Naive thymus-derived CD8-positive, alpha-beta T cell (primary cell): ENCODE measurements around the gene IGFL1. TPM values are rescaled to one million over a fixed set of nuclear protein-coding genes. Genes with fewer than 3 reads are reported as not detected.
A peak's percentile ranks its signal among the peaks of the same experiment; 100 is the strongest.
"Not testable (repeated sequence)": the region's sequence is repeated elsewhere in the genome, so short reads cannot be mapped to it uniquely, and the experiment has no call there.

Experiments used
- ATAC-seq, 2 donors: fragments of 150-1000 bp; cut with Tn5 transposase in 1 of 2; sonication (Bioruptor Pico), chemical (Tn5 transposase) in 1 of 2; 1 replicate in 1 of 2; 2 replicates in 1 of 2; pipeline ENCODE4 v1.10.0; 2021; ENCODE audit warnings: mild to moderate bottlenecking in 2 of 2, moderate library complexity in 2 of 2
- POLR2A ChIA-PET: fragments of 350-600 bp; sonication (Branson Sonifier 250); formaldehyde crosslinking; loops from one replicate; lab custom pipeline; 2021; ENCODE audit warnings: antibody characterized with exemption; lab: Charles Lee
- DNase-seq, 10 donors: peaks; one replicate each; pipeline versions ENCODE4 v3.0.0 to v3.0.0-alpha.2; 2020 to 2022
- H3K27ac Mint-ChIP-seq, 10 donors: one replicate each; pipeline ENCODE4 v1.8.0; 2020 to 2022; ENCODE audit warnings: mild to moderate bottlenecking in 10 of 10, mixed read lengths in 10 of 10, moderate library complexity in 4 of 10, inconsistent platforms in 1 of 10
- H3K27me3 Mint-ChIP-seq, 5 donors: one replicate each; pipeline ENCODE4 v1.8.0; 2021 to 2022; ENCODE audit warnings: mixed read lengths in 5 of 5
- H3K36me3 Mint-ChIP-seq, 3 donors: one replicate each; pipeline ENCODE4 v1.8.0; 2020 to 2022; ENCODE audit warnings: mixed read lengths in 3 of 3, mild to moderate bottlenecking in 2 of 3, inconsistent platforms in 1 of 3
- H3K4me1 Mint-ChIP-seq, 4 donors: one replicate each; pipeline ENCODE4 v1.8.0; 2021 to 2022; ENCODE audit warnings: mixed read lengths in 4 of 4
- H3K4me3 Mint-ChIP-seq, 10 donors: one replicate each; pipeline ENCODE4 v1.8.0; 2020 to 2022; ENCODE audit warnings: mild to moderate bottlenecking in 10 of 10, mixed read lengths in 10 of 10, moderate library complexity in 6 of 10, inconsistent platforms in 1 of 10
- H3K9me3 Mint-ChIP-seq, 9 donors: one replicate each; pipeline ENCODE4 v1.8.0; 2020 to 2022; ENCODE audit warnings: mixed read lengths in 9 of 9, mild to moderate bottlenecking in 3 of 9, inconsistent platforms in 1 of 9, moderate library complexity in 1 of 9
- polyA plus RNA-seq, 3 donors: library from polyadenylated mRNA; unstranded; fragments of 300-500 nt; fragmentation: Illumina TruSeq; gene quantifications; one replicate each; pipeline ENCODE4 v1.2.3, GENCODE V29; 2021
- total RNA-seq, 8 experiments: library from RNA in 2 of 8; stranded (reverse) in 2 of 8; gene quantifications; one replicate each; pipeline ENCODE4 v1.2.3 and lab custom pipeline; 2021 to 2026

The IGFL1 gene
- total and polyA plus RNA-seq, 5 experiments from 2014 or later = not detected

DNA sequence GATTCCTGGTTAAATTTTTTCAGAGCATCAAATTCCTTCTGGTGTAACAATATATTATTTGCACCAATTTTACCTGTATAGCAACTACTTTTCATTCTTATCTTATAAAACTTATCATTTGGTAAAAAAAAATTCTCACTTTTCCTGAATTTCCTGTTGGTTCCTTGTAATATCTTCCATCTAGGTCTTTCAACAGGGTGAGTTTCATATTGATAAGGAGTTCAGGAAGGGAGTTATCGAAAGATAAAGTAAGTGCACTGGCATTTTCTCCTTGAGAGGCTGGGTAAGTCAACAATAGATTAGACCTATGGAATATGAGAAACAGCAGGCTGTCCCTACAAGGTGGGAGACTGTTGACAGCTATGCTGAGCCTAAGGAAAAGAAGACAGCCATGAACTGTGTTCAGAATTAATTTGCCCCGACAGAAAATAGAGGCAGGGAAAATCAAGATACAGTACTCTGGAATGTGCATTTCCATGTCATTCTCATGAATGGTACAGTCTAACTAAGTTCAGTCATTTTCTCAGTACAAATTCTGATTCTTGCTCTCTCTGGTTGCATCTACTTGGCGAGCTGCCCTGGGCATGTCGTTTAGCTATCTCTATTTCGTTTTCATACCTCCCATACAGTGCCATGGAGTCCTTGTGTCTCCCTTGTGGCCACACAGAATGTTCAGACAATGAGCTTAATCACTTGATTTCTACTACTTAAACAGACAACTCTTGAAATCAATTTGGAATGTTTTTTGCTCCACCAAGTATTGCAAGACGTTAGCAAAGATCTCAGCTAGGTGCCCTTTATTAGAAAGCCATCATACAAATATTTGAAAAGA lies 9.9 kb downstream of the IGFL1 start:
- Mint-ChIP-seq H3K27me3 (peaks cover 31 to 72% (median 56%) of the 10 kb centered on the region in 5 donors), H3K27ac (no peak overlapping the region), H3K4me1 (no peaks in the 10 kb centered on the region), H3K36me3 (no peaks in the 10 kb centered on the region), H3K9me3 (no peaks in the 10 kb centered on the region), H3K4me3 (no peak overlapping the region)
- no peak for ATAC-seq
- DNase-seq = no peak
- POLR2A ChIA-PET = no interaction called here

GRCh38 chr19:46240693-46241092 lies 11.2 kb downstream of the IGFL1 start:
- Mint-ChIP-seq H3K27me3 (peaks cover 36 to 79% (median 57%) of the 10 kb centered on the region in 5 donors), H3K36me3 (no peaks in the 10 kb centered on the region), H3K4me1 (no peaks in the 10 kb centered on the region), H3K9me3 (no peaks in the 10 kb centered on the region), H3K27ac (no peak overlapping the region), H3K4me3 (no peak overlapping the region)
- POLR2A ChIA-PET = no interaction called here
- DNase-seq (no peak), ATAC-seq (no peak)

- H3K4me1 Mint-ChIP-seq = no peaks in the 10 kb centered on the region
- no peak overlapping the region for H3K27ac Mint-ChIP-seq
- no peaks in the 10 kb centered on the region for H3K9me3 Mint-ChIP-seq
- H3K27me3 Mint-ChIP-seq = peaks cover 31 to 79% (median 62%) of the 10 kb centered on the region in 5 donors
- H3K4me3 Mint-ChIP-seq = no peak overlapping the region
- POLR2A ChIA-PET = no interaction called here
- no peak for DNase-seq
- no peak for ATAC-seq
- H3K36me3 Mint-ChIP-seq = no peaks in the 10 kb centered on the region
Observed at GRCh38 chr19:46241626-46242025, 12.1 kb downstream of the IGFL1 start.

DNA sequence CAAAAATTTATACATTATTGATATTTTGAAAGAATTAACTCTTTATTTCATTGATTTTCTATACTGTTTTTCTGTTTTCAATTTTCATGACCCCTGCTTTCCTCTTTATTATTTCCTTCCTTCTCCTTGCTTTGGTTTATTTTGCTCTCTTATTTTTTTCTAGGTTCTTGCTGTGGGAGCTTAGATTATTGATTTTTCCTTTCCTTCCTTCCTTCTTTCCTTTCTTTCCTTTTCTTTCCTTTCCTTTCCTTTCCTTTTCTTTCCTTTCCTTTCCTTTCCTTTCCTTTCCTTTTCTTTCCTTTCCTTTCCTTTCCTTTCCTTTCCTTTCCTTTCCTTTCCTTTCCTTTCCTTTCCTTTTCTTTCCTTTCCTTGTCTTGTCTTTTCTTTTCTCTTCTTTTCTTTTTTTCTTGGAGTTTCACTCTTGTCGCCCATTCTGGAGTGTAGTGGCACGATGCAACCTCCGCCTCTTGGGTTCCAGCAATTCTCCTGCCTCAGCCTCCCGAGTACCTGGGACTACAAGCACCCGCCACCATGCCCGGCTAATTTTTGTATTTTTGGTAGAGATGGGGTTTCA lies 13.6 kb downstream of the IGFL1 start:
- DNase-seq, H3K4me1 Mint-ChIP-seq, H3K4me3 Mint-ChIP-seq, H3K27ac Mint-ChIP-seq, H3K9me3 Mint-ChIP-seq, H3K36me3 Mint-ChIP-seq, ATAC-seq, POLR2A ChIA-PET: not testable (repeated sequence)
- H3K27me3 Mint-ChIP-seq = peaks cover 30 to 81% (median 65%) of the 10 kb centered on the region in 5 donors

DNA sequence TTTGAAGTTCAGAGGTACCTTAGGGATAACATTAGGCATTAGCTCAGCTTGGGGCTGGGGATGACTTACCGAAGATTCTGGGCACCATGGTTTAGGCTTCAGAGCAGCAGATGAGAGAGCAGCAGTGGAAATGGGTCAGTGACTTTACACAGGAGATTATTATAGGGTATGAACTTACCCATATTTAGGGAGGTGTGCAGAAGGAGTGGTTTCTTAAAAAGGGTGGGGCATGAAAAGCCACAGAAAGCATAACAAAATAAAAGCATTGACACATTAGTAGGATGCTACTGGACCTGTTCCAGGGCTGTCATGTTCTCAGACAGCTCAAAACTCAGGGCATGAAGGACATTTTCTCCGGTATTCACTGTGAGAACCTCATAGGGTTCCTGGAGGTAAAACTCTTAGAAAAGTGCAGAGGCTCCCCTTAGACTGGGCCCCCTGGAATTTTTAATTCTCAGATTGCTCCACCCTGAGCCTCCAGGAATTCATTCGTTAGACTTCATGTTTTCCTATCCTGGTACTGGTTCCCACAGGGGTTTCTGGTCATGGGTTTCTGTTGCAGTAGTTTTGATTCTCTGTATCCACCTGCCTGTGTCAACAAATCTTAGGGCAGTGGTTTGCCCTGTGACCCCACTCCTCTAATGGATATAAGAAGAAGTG lies 20.7 kb downstream of the IGFL1 start:
- no peaks in the 10 kb centered on the region for H3K4me1 Mint-ChIP-seq
- ATAC-seq (no peak), DNase-seq (no peak)
- no peak overlapping the region for H3K4me3 Mint-ChIP-seq
- no peaks in the 10 kb centered on the region for H3K36me3 Mint-ChIP-seq
- no peaks in the 10 kb centered on the region for H3K9me3 Mint-ChIP-seq
- H3K27me3 Mint-ChIP-seq = peaks cover 18 to 63% (median 34%) of the 10 kb centered on the region in 5 donors
- POLR2A ChIA-PET = no interaction called here
- H3K27ac Mint-ChIP-seq = no peak overlapping the region

- ATAC-seq (no peak), DNase-seq (no peak)
- Mint-ChIP-seq H3K4me3 (no peak overlapping the region), H3K4me1 (no peaks in the 10 kb centered on the region), H3K27ac (no peak overlapping the region), H3K36me3 (no peaks in the 10 kb centered on the region), H3K27me3 (peaks cover 14 to 51% (median 26%) of the 10 kb centered on the region in 5 donors), H3K9me3 (no peaks in the 10 kb centered on the region)
- POLR2A ChIA-PET = no interaction called here
Observed at GRCh38 chr19:46251416-46251815, 21.9 kb downstream of the IGFL1 start.

DNA sequence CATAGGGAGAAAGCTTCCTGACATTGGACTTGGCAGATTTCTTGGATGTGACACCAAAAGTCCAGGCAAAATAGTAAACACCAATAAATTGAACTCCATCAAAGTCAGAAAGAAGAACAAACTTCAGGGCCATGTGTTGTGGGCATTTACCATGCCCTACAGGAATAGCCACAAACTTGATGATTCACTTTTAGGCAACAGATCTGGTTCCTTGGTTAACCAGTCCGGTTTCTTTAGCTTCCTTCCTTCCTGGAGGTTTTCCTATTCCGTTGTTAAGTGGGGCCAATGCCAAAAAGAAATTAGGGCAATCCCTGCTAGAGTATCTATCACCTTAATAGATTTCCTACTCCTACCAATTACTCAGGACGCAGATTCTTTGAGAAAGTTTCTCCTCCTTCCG lies 25.2 kb downstream of the IGFL1 start:
- Mint-ChIP-seq H3K36me3 (no peaks in the 10 kb centered on the region), H3K27me3 (peaks cover 10 to 23% (median 14%) of the 10 kb centered on the region in 5 donors), H3K4me3 (no peak overlapping the region), H3K27ac (no peak overlapping the region), H3K9me3 (no peaks in the 10 kb centered on the region), H3K4me1 (no peaks in the 10 kb centered on the region)
- POLR2A ChIA-PET = interaction anchor here (0.7 kb wide), 2 partner anchors 61 to 1036 kb away, joined by 4 to 7 read pairs; no protein-coding TSS in a partner anchor
- no peak for ATAC-seq
- DNase-seq = no peak

- Mint-ChIP-seq H3K4me1 (peaks cover 0 to 2% (median 0%) of the 10 kb centered on the region in 4 donors), H3K4me3 (no peak overlapping the region), H3K27me3 (peaks cover 8 to 19% (median 17%) of the 10 kb centered on the region in 5 donors), H3K27ac (peak overlapping the region in 1 of 10 donors; percentile 22), H3K9me3 (no peaks in the 10 kb centered on the region), H3K36me3 (no peaks in the 10 kb centered on the region)
- POLR2A ChIA-PET = no interaction called here
- DNase-seq (no peak), ATAC-seq (no peak)
Observed at GRCh38 chr19:46256855-46257254, 27.3 kb downstream of the IGFL1 start.

GRCh38 chr19:46261501-46261900 lies 32.0 kb downstream of the IGFL1 start:
- H3K4me3 Mint-ChIP-seq, ATAC-seq, H3K9me3 Mint-ChIP-seq, POLR2A ChIA-PET, H3K36me3 Mint-ChIP-seq, DNase-seq: not testable (repeated sequence)
- H3K4me1 Mint-ChIP-seq = peaks cover 8 to 16% (median 11%) of the 10 kb centered on the region in 4 donors
- H3K27me3 Mint-ChIP-seq = peaks cover 13 to 31% (median 25%) of the 10 kb centered on the region in 5 donors
- H3K27ac Mint-ChIP-seq = peak overlapping the region in 1 of 10 donors; percentile 18

- H3K9me3 Mint-ChIP-seq, H3K36me3 Mint-ChIP-seq, POLR2A ChIA-PET: not testable (repeated sequence)
- peak overlapping the region in 9 of 10 donors; percentile 9 to 71 (median 56) for H3K27ac Mint-ChIP-seq
- peak; percentile 82 to 91 for ATAC-seq
- H3K4me1 Mint-ChIP-seq = peaks cover 8 to 16% (median 11%) of the 10 kb centered on the region in 4 donors
- peak in 8 of 10 donors; percentile 2 to 72 (median 37) for DNase-seq
- H3K27me3 Mint-ChIP-seq = peaks cover 11 to 39% (median 31%) of the 10 kb centered on the region in 5 donors
- H3K4me3 Mint-ChIP-seq = peak overlapping the region in 9 of 10 donors; percentile 8 to 74 (median 50)
Observed at GRCh38 chr19:46262684-46263296, 33.2 kb downstream of the IGFL1 start.

- H3K9me3 Mint-ChIP-seq, POLR2A ChIA-PET, H3K27ac Mint-ChIP-seq, DNase-seq, H3K36me3 Mint-ChIP-seq, ATAC-seq, H3K4me3 Mint-ChIP-seq: not testable (repeated sequence)
- peaks cover 8 to 19% (median 13%) of the 10 kb centered on the region in 4 donors for H3K4me1 Mint-ChIP-seq
- H3K27me3 Mint-ChIP-seq = peaks cover 16 to 56% (median 38%) of the 10 kb centered on the region in 5 donors
Observed at GRCh38 chr19:46264801-46265200, 35.3 kb downstream of the IGFL1 start.

- H3K4me1 Mint-ChIP-seq = peaks cover 8 to 19% (median 13%) of the 10 kb centered on the region in 4 donors
- peak overlapping the region in 1 of 10 donors; percentile 18 for H3K27ac Mint-ChIP-seq
- H3K9me3 Mint-ChIP-seq = no peaks in the 10 kb centered on the region
- H3K4me3 Mint-ChIP-seq = no peak overlapping the region
- POLR2A ChIA-PET = no interaction called here
- peaks cover 16 to 53% (median 41%) of the 10 kb centered on the region in 5 donors for H3K27me3 Mint-ChIP-seq
- peak; percentile 37 to 81 (median 68) for DNase-seq
- H3K36me3 Mint-ChIP-seq = no peaks in the 10 kb centered on the region
- peak; percentile 66 to 78 for ATAC-seq
Observed at GRCh38 chr19:46265217-46265828, 35.8 kb downstream of the IGFL1 start.
